NB4 (cell line): Measurements from ENCODE around the gene EPB41L4A.

ENCODE experiments used
- CTCF ChIP-seq: IDR thresholded peaks from one replicate; pipeline ENCODE4 v1.5.1; 2012; ENCODE audit warnings: low read depth, low read length
- POLR2A ChIP-seq: IDR thresholded peaks from 2 replicates; pipeline ENCODE4 v1.6.1; 2011; ENCODE audit warnings: mild to moderate bottlenecking; ENCODE audit not compliant: insufficient read length; ENCODE audit errors: extremely low read depth
- TF ChIP-seq, protein P1 (sequence below): IDR thresholded peaks from 2 replicates; pipeline ENCODE4 v1.6.1; 2011; ENCODE audit warnings: low read depth, low read length

GRCh38 chr5:112412346-112412745 lies 6.7 kb downstream of the EPB41L4A start:
- no peak for TF ChIP-seq CTCF
- no peak for TF ChIP-seq POLR2A
- TF ChIP-seq, protein P1, sequence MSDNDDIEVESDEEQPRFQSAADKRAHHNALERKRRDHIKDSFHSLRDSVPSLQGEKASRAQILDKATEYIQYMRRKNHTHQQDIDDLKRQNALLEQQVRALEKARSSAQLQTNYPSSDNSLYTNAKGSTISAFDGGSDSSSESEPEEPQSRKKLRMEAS, result no peak
